Fibroblast of mammary gland (primary cell): ENCODE measurements around the gene SPINT1.

Source experiments
- DNase-seq: peaks from one replicate; pipeline ENCODE4 v3.0.0-alpha.2; 2010; ENCODE audit warnings: low read depth
- H3K4me3 ChIP-seq: 2 replicates; pipeline ENCODE4 v1.5.1; 2011; ENCODE audit warnings: low read depth, mild to moderate bottlenecking, low read length, moderate library complexity; ENCODE audit not compliant: control insufficient read depth
- TF ChIP-seq, protein P1 (sequence below): conservative IDR thresholded peaks from 2 replicates; pipeline ENCODE4 v1.5.1; 2011; ENCODE audit warnings: low read depth, low read length, inconsistent platforms; ENCODE audit not compliant: control insufficient read depth, insufficient read depth

Gene SPINT1

GRCh38 chr15:40819048-40819447 is 24.8 kb upstream of the SPINT1 start:
- TF ChIP-seq, protein P1, sequence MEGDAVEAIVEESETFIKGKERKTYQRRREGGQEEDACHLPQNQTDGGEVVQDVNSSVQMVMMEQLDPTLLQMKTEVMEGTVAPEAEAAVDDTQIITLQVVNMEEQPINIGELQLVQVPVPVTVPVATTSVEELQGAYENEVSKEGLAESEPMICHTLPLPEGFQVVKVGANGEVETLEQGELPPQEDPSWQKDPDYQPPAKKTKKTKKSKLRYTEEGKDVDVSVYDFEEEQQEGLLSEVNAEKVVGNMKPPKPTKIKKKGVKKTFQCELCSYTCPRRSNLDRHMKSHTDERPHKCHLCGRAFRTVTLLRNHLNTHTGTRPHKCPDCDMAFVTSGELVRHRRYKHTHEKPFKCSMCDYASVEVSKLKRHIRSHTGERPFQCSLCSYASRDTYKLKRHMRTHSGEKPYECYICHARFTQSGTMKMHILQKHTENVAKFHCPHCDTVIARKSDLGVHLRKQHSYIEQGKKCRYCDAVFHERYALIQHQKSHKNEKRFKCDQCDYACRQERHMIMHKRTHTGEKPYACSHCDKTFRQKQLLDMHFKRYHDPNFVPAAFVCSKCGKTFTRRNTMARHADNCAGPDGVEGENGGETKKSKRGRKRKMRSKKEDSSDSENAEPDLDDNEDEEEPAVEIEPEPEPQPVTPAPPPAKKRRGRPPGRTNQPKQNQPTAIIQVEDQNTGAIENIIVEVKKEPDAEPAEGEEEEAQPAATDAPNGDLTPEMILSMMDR = no peak
- H3K4me3 ChIP-seq = no peak overlapping the region
- no peak for DNase-seq

- DNase-seq = no peak
- TF ChIP-seq, protein P1 = no peak
- no peak overlapping the region for H3K4me3 ChIP-seq
Observed at GRCh38 chr15:40821195-40821594, 22.7 kb upstream of the SPINT1 start.

DNA sequence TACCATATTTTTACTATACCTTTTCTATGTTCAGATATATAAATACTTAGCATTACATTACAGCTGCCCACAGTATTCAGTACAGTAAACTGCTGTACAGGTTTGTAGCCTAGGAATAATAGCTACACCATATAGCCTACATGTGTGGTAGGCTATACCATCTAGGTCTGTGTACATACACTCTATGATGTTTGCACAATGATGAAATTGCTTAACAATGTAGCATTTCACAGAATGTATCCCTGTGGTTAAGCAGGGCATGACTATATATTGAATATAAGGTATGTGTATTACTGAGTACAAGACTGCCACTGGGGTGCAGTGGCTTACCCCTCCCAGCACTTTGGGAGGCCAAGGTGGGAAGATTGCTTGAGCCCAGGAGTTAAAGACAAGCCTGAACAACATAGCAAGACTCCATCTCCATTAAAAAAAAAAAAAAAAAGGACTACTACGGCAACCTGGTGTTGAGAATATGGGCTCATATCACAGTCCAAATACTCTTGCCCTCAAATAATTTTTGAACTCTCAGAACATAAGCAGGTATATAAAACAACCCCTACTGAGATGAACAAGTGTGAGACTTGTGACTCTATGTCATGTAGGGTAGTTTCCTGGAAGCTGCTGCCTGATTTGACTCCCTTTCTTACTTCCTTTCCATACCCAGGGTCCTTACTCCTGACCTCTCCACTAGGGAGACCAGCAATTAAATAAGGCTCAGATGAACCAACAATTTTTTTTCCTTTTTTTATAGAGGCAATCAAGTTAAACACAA is 20.1 kb upstream of the SPINT1 start:
- TF ChIP-seq, protein P1 = no peak
- no peak overlapping the region for H3K4me3 ChIP-seq
- no peak for DNase-seq

- no peak overlapping the region for H3K4me3 ChIP-seq
- TF ChIP-seq, protein P1 = no peak
- DNase-seq = no peak
Observed at GRCh38 chr15:40825661-40826422, 18.0 kb upstream of the SPINT1 start.

GRCh38 chr15:40826423-40827075 is 17.3 kb upstream of the SPINT1 start:
- no peak for DNase-seq
- H3K4me3 ChIP-seq = no peak overlapping the region
- TF ChIP-seq, protein P1 = no peak

GRCh38 chr15:40828447-40829036 is 15.3 kb upstream of the SPINT1 start, which contains the start of gene PPP1R14D:
TSS of gene PPP1R14D (minus strand) at chr15:40828708. CDS start at chr15:40828641, 67 bp downstream.
- no peak for DNase-seq
- no peak within 1 kb of the TSS for H3K4me3 ChIP-seq
- TF ChIP-seq, protein P1 = no peak
